Liver (tissue), 9 donors: ENCODE results near the gene SCAF11. TPM values are rescaled to one million over a fixed set of nuclear protein-coding genes. Genes with fewer than 3 reads are reported as not detected.

ENCODE experiments used
- DNase-seq: peaks from one replicate; pipeline ENCODE4 v3.0.0-alpha.2; 2017; ENCODE audit warnings: low spot score
- H3K27ac ChIP-seq, 2 donors: one replicate each; pipeline ENCODE4 v1.7.0; 2013; ENCODE audit warnings: inconsistent platforms in 2 of 2, low read length in 2 of 2, control low read depth in 1 of 2, low read depth in 1 of 2, mild to moderate bottlenecking in 1 of 2
- H3K27me3 ChIP-seq, 4 donors: one replicate each; pipeline versions ENCODE4 v1.6.1 to v1.7.0; 2013; ENCODE audit warnings: low read length in 3 of 4, inconsistent platforms in 1 of 4, mild to moderate bottlenecking in 1 of 4, moderate library complexity in 1 of 4; ENCODE audit not compliant: control insufficient read depth in 4 of 4, insufficient read depth in 4 of 4
- H3K36me3 ChIP-seq, 4 donors: one replicate each; pipeline versions ENCODE4 v1.6.1 to v1.7.0; 2013; ENCODE audit warnings: low read length in 3 of 4, mild to moderate bottlenecking in 3 of 4, low read depth in 1 of 4, moderate library complexity in 1 of 4; ENCODE audit not compliant: control insufficient read depth in 4 of 4, insufficient read depth in 3 of 4
- H3K4me1 ChIP-seq, 4 donors: one replicate each; pipeline versions ENCODE4 v1.6.1 to v1.7.0; 2013; ENCODE audit warnings: low read length in 3 of 4, mild to moderate bottlenecking in 3 of 4, moderate library complexity in 1 of 4; ENCODE audit not compliant: control insufficient read depth in 4 of 4, insufficient read depth in 4 of 4
- H3K4me3 ChIP-seq, 3 donors: one replicate each; pipeline versions ENCODE4 v1.6.1 to v1.7.0; 2013; ENCODE audit warnings: low read length in 3 of 3, control low read depth in 1 of 3, low read depth in 1 of 3, mild to moderate bottlenecking in 1 of 3
- H3K9ac ChIP-seq, 2 donors: one replicate each; pipeline ENCODE4 v1.7.0; 2013; ENCODE audit warnings: low read length in 2 of 2, mild to moderate bottlenecking in 2 of 2, moderate library complexity in 2 of 2, control low read depth in 1 of 2, low read depth in 1 of 2
- H3K9me3 ChIP-seq, 4 donors: one replicate each; pipeline versions ENCODE4 v1.6.1 to v1.7.0; 2013; ENCODE audit warnings: low read length in 3 of 4; ENCODE audit not compliant: control insufficient read depth in 4 of 4
- ATF3 ChIP-seq: IDR thresholded peaks from 2 replicates; pipeline ENCODE4 v1.6.1; 2016; ENCODE audit warnings: antibody characterized with exemption
- CTCF ChIP-seq: fragments of 150-350 bp; IDR thresholded peaks from 2 replicates; pipeline ENCODE4 v1.5.1; 2017; ENCODE audit warnings: improper control_type of control experiment, low read depth, low read length; ENCODE audit not compliant: missing input control
- EGR1 ChIP-seq, 2 donors: IDR thresholded peaks; 2 replicates each; pipeline ENCODE4 v1.6.1; 2016 to 2018; ENCODE audit warnings: antibody characterized with exemption in 2 of 2, low read depth in 2 of 2
- FOXA1 ChIP-seq: IDR thresholded peaks from 2 replicates; pipeline ENCODE4 v1.6.1; 2016; ENCODE audit warnings: antibody characterized with exemption
- FOXA2 ChIP-seq: IDR thresholded peaks from 2 replicates; pipeline ENCODE4 v1.6.1; 2016; ENCODE audit warnings: antibody characterized with exemption
- GABPA ChIP-seq, 2 donors: IDR thresholded peaks in 1 of 2; conservative IDR thresholded peaks in 1 of 2; 2 replicates each; pipeline ENCODE4 v1.6.1; 2016; ENCODE audit warnings: antibody characterized with exemption in 2 of 2, mild to moderate bottlenecking in 1 of 2, moderate library complexity in 1 of 2
- HNF4A ChIP-seq, 2 donors: conservative IDR thresholded peaks; 2 replicates each; pipeline ENCODE4 v1.6.1; 2016; ENCODE audit warnings: antibody characterized with exemption in 2 of 2, mild to moderate bottlenecking in 2 of 2
- HNF4G ChIP-seq: IDR thresholded peaks from 2 replicates; pipeline ENCODE4 v1.6.1; 2016; ENCODE audit warnings: antibody characterized with exemption
- JUND ChIP-seq, 2 donors: IDR thresholded peaks; 2 replicates each; pipeline ENCODE4 v1.6.1; 2016; ENCODE audit warnings: antibody characterized with exemption in 2 of 2
- MAX ChIP-seq: IDR thresholded peaks from 2 replicates; pipeline ENCODE4 v1.6.1; 2016; ENCODE audit warnings: antibody characterized with exemption
- NR2F2 ChIP-seq: IDR thresholded peaks from 2 replicates; pipeline ENCODE4 v1.6.1; 2016; ENCODE audit warnings: antibody characterized with exemption
- RAD21 ChIP-seq, 2 donors: IDR thresholded peaks; 2 replicates each; pipeline ENCODE4 v1.6.1; 2016; ENCODE audit warnings: antibody characterized with exemption in 2 of 2, mild to moderate bottlenecking in 2 of 2
- REST ChIP-seq: IDR thresholded peaks from 2 replicates; pipeline ENCODE4 v1.6.1; 2016; ENCODE audit warnings: antibody characterized with exemption, mild to moderate bottlenecking
- RXRA ChIP-seq, 2 donors: IDR thresholded peaks; 2 replicates each; pipeline ENCODE4 v1.6.1; 2017 to 2018; ENCODE audit warnings: antibody characterized with exemption in 2 of 2, mild to moderate bottlenecking in 1 of 2
- SP1 ChIP-seq: IDR thresholded peaks from 2 replicates; pipeline ENCODE4 v1.6.1; 2018; ENCODE audit warnings: antibody characterized with exemption, mild to moderate bottlenecking
- TAF1 ChIP-seq: conservative IDR thresholded peaks from 2 replicates; pipeline ENCODE4 v1.6.1; 2016; ENCODE audit warnings: antibody characterized with exemption, mild to moderate bottlenecking
- YY1 ChIP-seq: IDR thresholded peaks from 2 replicates; pipeline ENCODE4 v1.6.1; 2016; ENCODE audit warnings: antibody characterized with exemption, mild to moderate bottlenecking
- WGBS: extraction: QIAGEN DNeasy Blood & Tissue Kit; methylation state at CpG from one replicate; pipeline ENCODE4 v1.1.7; 2013; 5-methylcytosine and 5-hydroxymethylcytosine counted together
- polyA plus RNA-seq, 2 donors: library from polyadenylated mRNA; stranded (reverse) in 1 of 2; unstranded in 1 of 2; fragments of 200-250 nt in 1 of 2; fragments of >200 nt in 1 of 2; fragmentation: Nextera tagmentation in 1 of 2; extraction: Ambion mirVana in 1 of 2; gene quantifications; one replicate each; pipeline versions ENCODE4 v1.2.1 to v1.2.3, GENCODE V29; 2013 to 2015
- total RNA-seq, 2 donors: library from RNA; depleted of rRNA; stranded (reverse); fragments of >200 nt; gene quantifications; one replicate each; pipeline ENCODE4 v1.2.3, GENCODE V29; 2014
- TF ChIP-seq, protein P1 (sequence below): IDR thresholded peaks from 2 replicates; pipeline ENCODE4 v1.6.1; 2016; ENCODE audit warnings: antibody characterized with exemption
- donor health status: healthy.
- donor health status: healthy.
- donor health status: healthy.
- donor health status: healthy.
- donor health status: healthy.

SCAF11 gene
- total and polyA plus RNA-seq, 4 donors = 15.6 to 80.0 (median 43.9) TPM

GRCh38 chr12:45912774-45913173 is 77.6 kb downstream of the SCAF11 start:
- no peaks in the 10 kb centered on the region for H3K27me3 ChIP-seq
- no peak for DNase-seq
- H3K27ac ChIP-seq = no peak overlapping the region
- peaks cover 0 to 3% (median 0%) of the 10 kb centered on the region in 4 donors for H3K4me1 ChIP-seq
- TF ChIP-seq EGR1 (IDR thresholded peaks at IDR 0.05; ENCODE audit: low read depth in 2 of 2) (no peak), ATF3 (no peak), RXRA (IDR thresholded peaks at IDR 0.05) (no peak), RAD21 (IDR thresholded peaks at IDR 0.05) (no peak), GABPA (IDR thresholded peaks at IDR 0.05 in 1 of 2, conservative IDR thresholded peaks at IDR 0.05 in 1 of 2) (no peak), HNF4A (conservative IDR thresholded peaks at IDR 0.05) (no peak), TAF1 (no peak), REST (no peak), JUND (IDR thresholded peaks at IDR 0.05) (no peak), YY1 (no peak), CTCF (no peak), FOXA2 (no peak), NR2F2 (no peak), SP1 (no peak), MAX (no peak), HNF4G (no peak), FOXA1 (no peak)
- TF ChIP-seq, protein P1, sequence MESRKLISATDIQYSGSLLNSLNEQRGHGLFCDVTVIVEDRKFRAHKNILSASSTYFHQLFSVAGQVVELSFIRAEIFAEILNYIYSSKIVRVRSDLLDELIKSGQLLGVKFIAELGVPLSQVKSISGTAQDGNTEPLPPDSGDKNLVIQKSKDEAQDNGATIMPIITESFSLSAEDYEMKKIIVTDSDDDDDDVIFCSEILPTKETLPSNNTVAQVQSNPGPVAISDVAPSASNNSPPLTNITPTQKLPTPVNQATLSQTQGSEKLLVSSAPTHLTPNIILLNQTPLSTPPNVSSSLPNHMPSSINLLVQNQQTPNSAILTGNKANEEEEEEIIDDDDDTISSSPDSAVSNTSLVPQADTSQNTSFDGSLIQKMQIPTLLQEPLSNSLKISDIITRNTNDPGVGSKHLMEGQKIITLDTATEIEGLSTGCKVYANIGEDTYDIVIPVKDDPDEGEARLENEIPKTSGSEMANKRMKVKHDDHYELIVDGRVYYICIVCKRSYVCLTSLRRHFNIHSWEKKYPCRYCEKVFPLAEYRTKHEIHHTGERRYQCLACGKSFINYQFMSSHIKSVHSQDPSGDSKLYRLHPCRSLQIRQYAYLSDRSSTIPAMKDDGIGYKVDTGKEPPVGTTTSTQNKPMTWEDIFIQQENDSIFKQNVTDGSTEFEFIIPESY = no peak
- no peaks in the 10 kb centered on the region for H3K9me3 ChIP-seq
- 66% methylated on average over 3 of the region's 3 CpGs for WGBS
- no peaks in the 10 kb centered on the region for H3K36me3 ChIP-seq
- no peak overlapping the region for H3K4me3 ChIP-seq
- H3K9ac ChIP-seq = no peak overlapping the region
